WERI-Rb-1 (cell line): ENCODE measurements around the gene PLEKHH1.

Source experiments
- DNase-seq: peaks from one replicate; pipeline ENCODE4 v3.0.0-alpha.2; 2020
- H3K27ac ChIP-seq: fragments of 250-450 bp; sonication (Bioruptor Pico); 2 replicates; pipeline ENCODE4 v1.5.1; 2020; ENCODE audit warnings: mild to moderate bottlenecking, moderate library complexity
- H3K27me3 ChIP-seq: fragments of 250-450 bp; sonication (Bioruptor Pico); 2 replicates; pipeline ENCODE4 v1.5.1; 2021; ENCODE audit warnings: mild to moderate bottlenecking, low read depth, moderate library complexity; ENCODE audit not compliant: insufficient read depth, severe bottlenecking
- H3K36me3 ChIP-seq: fragments of 250-450 bp; sonication (Bioruptor Pico); 2 replicates; pipeline ENCODE4 v1.5.1; 2020; ENCODE audit warnings: mild to moderate bottlenecking, moderate library complexity
- H3K4me3 ChIP-seq: 2 replicates; pipeline ENCODE4 v1.5.1; 2011; ENCODE audit warnings: low read depth, mild to moderate bottlenecking, control low read depth, low read length
- H3K9me3 ChIP-seq: fragments of 250-450 bp; sonication (Bioruptor Pico); 2 replicates; pipeline ENCODE4 v1.5.1; 2021; ENCODE audit warnings: mild to moderate bottlenecking, moderate library complexity; ENCODE audit not compliant: severe bottlenecking
- TF ChIP-seq, protein P1 (sequence below): IDR thresholded peaks from 2 replicates; pipeline ENCODE4 v1.5.1; 2011; ENCODE audit warnings: low read depth, mild to moderate bottlenecking, control low read depth, inconsistent platforms, low read length

Gene PLEKHH1

DNA sequence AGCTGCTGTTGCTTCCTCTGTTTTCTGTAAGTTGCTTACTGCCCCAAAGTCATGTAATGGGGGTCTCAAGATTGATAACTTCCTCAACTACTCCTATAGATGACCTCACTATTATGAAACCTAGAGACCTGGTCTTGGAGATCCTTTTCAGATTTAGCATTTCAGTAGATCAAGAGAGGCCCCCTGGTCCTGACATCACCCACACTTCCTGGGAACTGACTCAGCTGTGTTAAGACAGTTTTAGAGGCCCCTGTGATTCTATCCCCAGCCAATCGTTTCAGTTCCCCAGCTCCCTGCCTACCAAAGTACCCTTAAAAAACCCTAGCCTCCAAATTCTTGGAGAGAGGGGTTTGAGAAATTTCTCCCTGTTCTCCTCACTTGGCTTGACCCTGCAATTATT is 77.4 kb downstream of the PLEKHH1 start:
- no peak overlapping the region for H3K27ac ChIP-seq
- H3K9me3 ChIP-seq: no peaks in the 10 kb centered on the region
- no peak for DNase-seq
- TF ChIP-seq, protein P1, sequence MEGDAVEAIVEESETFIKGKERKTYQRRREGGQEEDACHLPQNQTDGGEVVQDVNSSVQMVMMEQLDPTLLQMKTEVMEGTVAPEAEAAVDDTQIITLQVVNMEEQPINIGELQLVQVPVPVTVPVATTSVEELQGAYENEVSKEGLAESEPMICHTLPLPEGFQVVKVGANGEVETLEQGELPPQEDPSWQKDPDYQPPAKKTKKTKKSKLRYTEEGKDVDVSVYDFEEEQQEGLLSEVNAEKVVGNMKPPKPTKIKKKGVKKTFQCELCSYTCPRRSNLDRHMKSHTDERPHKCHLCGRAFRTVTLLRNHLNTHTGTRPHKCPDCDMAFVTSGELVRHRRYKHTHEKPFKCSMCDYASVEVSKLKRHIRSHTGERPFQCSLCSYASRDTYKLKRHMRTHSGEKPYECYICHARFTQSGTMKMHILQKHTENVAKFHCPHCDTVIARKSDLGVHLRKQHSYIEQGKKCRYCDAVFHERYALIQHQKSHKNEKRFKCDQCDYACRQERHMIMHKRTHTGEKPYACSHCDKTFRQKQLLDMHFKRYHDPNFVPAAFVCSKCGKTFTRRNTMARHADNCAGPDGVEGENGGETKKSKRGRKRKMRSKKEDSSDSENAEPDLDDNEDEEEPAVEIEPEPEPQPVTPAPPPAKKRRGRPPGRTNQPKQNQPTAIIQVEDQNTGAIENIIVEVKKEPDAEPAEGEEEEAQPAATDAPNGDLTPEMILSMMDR: no peak
- no peaks in the 10 kb centered on the region for H3K36me3 ChIP-seq
- no peak overlapping the region for H3K4me3 ChIP-seq
- H3K27me3 ChIP-seq: no peaks in the 10 kb centered on the region

DNA sequence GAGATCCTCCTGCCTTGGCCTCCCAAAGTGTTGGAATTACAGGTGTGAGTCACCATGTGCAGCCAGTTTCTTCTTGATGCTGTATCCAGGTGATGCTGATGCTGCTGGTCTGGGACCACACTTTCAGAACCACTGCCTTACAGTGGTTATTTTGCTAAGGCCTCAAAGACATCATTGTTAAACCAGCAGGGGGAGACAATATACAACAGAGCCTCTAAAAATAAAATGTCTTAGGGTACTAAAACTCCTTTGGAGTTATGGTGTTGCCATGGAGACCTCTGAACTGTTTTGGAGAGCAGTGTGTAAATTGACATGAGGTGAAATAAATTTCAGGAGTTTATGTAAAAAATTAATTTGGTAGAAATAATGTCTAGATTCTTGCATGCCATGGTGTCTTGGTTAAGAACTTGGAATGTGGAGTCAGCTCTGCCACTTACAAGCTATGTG is 85.5 kb downstream of the PLEKHH1 start:
- Histone ChIP-seq H3K27ac (no peak overlapping the region), H3K4me3 (no peak overlapping the region), H3K9me3 (no peaks in the 10 kb centered on the region), H3K36me3 (peaks cover 28% of the 10 kb centered on the region), H3K27me3 (no peaks in the 10 kb centered on the region)
- DNase-seq: no peak
- TF ChIP-seq, protein P1: peak; percentile 40; the same call in 1 of the 2 replicates

DNA sequence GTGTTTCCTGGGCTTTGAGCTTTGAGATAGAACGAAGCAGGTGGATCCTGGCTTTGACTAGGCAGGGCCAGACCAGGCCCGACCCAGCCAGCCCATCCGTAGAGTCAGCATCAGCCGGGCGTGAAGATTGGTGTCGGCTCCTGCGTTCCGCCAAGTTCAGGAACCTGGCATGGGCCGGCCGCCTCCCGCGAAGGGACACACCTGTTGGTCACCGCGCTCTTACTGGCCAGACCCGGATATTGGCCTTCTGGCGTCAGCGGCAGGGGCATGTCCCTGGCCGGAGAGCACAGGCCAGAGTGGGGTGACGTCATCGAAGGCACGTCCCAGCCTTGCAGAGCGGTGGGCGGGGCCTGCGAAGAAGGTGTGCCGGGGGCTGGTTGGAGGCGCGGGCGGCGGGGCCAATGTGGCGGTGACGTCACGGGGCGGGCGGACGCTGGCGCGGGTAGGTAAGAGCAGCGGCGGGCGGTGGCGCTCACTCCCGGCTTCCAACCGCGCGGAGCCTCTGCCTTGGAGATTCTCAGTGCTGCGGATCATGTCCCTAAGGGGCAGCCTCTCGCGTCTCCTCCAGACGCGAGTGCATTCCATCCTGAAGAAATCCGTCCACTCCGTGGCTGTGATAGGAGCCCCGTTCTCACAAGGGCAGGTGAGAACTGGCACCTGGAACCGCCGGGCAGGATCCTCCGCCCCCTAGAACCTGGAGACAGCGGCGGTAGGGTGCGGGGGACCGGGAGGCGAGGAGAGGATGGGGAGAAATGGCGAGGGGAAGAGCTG is 86.5 kb downstream of the PLEKHH1 start, which contains the start of gene ARG2:
Gene ARG2, plus strand, starts transcription at position 475 of the 771 bp plus-strand sequence. Its CDS starts 58 bp downstream, at position 533.
- Histone ChIP-seq H3K27ac (peak within 1 kb of the TSS; percentile 55), H3K36me3 (peaks cover 38% of the 10 kb centered on the region), H3K27me3 (no peaks in the 10 kb centered on the region), H3K4me3 (peak within 1 kb of the TSS; percentile 89), H3K9me3 (no peaks in the 10 kb centered on the region)
- DNase-seq: peak; percentile 99
- TF ChIP-seq, protein P1: peak; percentile 34

DNA sequence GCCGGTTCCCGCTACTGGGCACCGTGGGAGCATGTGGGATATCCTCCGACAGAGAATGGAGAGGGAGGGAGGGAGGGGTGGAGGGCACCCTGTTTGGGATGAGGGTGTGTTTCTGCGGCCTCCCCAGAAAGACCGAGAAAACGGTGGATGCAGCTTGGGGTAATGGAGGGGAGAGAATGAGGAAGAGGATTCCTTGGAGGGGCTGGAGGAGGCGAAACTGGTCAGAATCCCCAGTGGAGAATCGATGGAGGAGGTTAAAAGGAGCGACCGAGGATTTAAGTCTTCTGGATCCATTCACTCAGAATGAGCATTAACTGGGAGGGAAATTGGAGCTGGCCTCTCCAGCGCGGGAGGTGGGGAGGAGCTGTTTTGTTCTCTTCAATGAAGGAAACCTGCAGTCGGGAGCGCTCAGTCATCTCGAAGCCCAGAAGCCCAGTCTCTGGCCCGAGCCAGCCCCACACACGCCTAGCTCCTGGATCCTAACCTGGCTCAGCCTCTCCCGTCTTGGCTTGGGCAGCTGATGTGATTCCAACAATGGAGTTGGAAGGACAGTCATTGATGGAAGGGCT is 87.2 kb downstream of the PLEKHH1 start:
- H3K36me3 ChIP-seq: peaks cover 44% of the 10 kb centered on the region
- H3K27ac ChIP-seq: peak overlapping the region; percentile 55
- H3K9me3 ChIP-seq: no peaks in the 10 kb centered on the region
- DNase-seq: peak; percentile 35
- H3K4me3 ChIP-seq: peak overlapping the region; percentile 89
- TF ChIP-seq, protein P1: no peak
- H3K27me3 ChIP-seq: no peaks in the 10 kb centered on the region

DNA sequence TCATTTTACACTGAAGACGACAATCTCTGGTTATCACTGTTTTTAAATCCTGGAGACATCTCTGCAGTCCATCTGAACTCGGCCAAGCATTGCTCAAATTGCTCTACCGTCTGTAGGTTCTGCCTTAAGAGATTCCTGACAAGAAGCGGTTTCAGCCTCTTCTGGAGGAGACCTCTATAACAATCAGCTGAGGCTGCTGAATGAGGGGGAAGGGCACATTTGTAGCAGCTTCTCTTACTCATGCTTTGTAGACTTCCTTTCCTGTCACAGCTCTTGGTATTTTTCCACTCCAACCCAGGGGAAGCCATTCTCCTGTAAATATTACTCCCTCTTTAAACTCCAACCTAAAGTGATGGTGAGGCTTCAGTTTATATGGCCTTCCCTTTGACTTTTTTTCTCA is 89.6 kb downstream of the PLEKHH1 start:
- TF ChIP-seq, protein P1: no peak
- peaks cover 53% of the 10 kb centered on the region for H3K36me3 ChIP-seq
- DNase-seq: no peak
- no peaks in the 10 kb centered on the region for H3K9me3 ChIP-seq
- H3K4me3 ChIP-seq: no peak overlapping the region
- no peaks in the 10 kb centered on the region for H3K27me3 ChIP-seq
- H3K27ac ChIP-seq: no peak overlapping the region
